Epithelial cell of esophagus (primary cell): ENCODE data around the gene KIF21B.

Source experiments
- DNase-seq: peaks from one replicate; pipeline ENCODE4 v3.0.0; 2010; ENCODE audit warnings: low read depth
- H3K4me3 ChIP-seq: 2 replicates; pipeline ENCODE4 v1.5.1; 2011; ENCODE audit warnings: mild to moderate bottlenecking, low read length, control low read depth
- TF ChIP-seq, protein P1 (sequence below): IDR thresholded peaks from 2 replicates; pipeline ENCODE4 v1.5.1; 2011; ENCODE audit warnings: low read depth, mild to moderate bottlenecking, low read length, control low read depth, inconsistent platforms; ENCODE audit not compliant: insufficient read depth; ENCODE audit errors: missing control alignments

KIF21B gene

DNA sequence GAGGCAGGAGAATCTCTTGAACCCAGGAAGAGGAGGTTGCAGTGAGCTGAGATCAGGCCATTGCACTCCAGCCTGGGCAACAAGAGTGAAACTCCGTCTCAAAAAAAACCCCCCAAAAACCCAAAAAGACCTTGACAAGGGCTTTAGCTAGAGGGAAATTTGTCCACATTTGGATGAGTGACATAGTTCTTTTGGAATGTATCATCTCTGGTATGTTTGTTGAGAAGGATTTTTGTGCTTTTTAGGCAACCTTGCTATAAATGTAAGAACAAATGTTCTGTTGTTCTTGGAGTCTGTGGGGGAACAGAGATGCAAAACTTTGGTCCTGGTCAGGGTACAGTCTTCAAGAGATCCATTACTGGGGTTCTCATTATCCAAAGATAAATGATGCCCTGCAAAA lies 99.9 kb downstream of the KIF21B start:
- TF ChIP-seq, protein P1, sequence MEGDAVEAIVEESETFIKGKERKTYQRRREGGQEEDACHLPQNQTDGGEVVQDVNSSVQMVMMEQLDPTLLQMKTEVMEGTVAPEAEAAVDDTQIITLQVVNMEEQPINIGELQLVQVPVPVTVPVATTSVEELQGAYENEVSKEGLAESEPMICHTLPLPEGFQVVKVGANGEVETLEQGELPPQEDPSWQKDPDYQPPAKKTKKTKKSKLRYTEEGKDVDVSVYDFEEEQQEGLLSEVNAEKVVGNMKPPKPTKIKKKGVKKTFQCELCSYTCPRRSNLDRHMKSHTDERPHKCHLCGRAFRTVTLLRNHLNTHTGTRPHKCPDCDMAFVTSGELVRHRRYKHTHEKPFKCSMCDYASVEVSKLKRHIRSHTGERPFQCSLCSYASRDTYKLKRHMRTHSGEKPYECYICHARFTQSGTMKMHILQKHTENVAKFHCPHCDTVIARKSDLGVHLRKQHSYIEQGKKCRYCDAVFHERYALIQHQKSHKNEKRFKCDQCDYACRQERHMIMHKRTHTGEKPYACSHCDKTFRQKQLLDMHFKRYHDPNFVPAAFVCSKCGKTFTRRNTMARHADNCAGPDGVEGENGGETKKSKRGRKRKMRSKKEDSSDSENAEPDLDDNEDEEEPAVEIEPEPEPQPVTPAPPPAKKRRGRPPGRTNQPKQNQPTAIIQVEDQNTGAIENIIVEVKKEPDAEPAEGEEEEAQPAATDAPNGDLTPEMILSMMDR, result no peak
- H3K4me3 ChIP-seq, result no peak overlapping the region
- no peak for DNase-seq

DNA sequence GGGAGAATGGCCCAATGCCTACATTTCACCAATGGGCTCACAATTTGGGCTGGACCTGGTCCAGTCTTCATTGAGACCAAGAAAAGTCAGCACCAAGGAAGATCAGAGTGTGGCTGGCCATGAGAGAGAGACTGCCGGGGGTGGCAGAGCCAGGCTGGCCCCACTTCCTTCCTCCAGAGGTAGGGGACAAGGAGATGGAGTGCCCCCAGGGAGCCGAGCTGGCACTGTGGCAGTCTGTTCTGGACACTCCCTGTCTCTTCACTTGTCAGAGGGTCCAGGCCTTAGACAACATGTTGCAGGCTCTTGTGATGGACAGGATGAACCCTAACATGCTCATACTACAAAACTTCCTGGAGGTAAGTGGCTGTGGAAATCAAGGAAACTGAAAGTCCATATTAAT lies 101.1 kb downstream of the KIF21B start:
- no peak for DNase-seq

DNA sequence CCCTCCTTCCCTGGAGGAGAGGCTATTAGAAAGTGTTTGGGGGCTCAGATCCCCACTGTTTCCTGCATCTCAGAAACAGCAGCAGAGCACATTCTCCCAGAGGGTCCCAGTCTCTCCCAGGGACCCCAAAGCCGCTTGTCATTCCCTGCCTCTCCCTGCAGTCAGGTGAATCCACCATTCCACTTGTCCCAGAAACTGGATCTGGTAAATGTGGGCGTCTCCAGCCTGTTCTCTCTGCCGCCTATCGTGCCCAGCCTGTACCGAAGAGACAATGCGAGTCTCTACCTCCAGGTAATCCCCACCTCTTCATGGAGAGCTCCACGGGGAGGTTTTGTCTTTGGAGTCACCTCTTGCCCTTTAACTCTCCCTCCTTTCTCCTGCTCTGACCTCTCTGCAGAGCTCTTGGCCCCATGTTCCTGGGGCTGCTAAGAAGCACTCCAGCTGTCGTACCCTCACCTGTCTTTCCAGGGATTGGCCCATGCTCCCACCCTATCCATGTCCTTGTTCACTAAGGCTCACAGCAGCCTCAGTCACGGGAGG lies 101.9 kb downstream of the KIF21B start:
- TF ChIP-seq, protein P1, result no peak
- no peak overlapping the region for H3K4me3 ChIP-seq
- no peak for DNase-seq

More for the DNA sequence above, 101.1 kb downstream of the KIF21B start:
- no peak overlapping the region for H3K4me3 ChIP-seq
- TF ChIP-seq, protein P1, result no peak
